ENCODE results near the gene FRMPD1.

The FRMPD1 gene

GRCh38 chr9:37719526-37719925 lies 68.8 kb downstream of the FRMPD1 start:
- H3K4me1 ChIP-seq (ENCODE audit: control insufficient read depth, insufficient read depth, low read length): no peaks in the 10 kb centered on the region
- no peak overlapping the region for H3K27ac ChIP-seq (ENCODE audit: extremely low read depth, low read depth, low read length)
- no peaks in the 10 kb centered on the region for H3K36me3 ChIP-seq (ENCODE audit: control insufficient read depth in 2 of 2, insufficient read depth in 1 of 2, low read length in 2 of 2)
- H3K9me3 ChIP-seq (ENCODE audit: control insufficient read depth, insufficient read depth, low read depth, low read length): no peaks in the 10 kb centered on the region
- TF ChIP-seq ZNF777 (tag by site-specific recombination; IDR thresholded peaks at IDR 0.05; ENCODE audit: borderline replicate concordance): no peak
- TF ChIP-seq OSR2 (tag by site-specific recombination; IDR thresholded peaks at IDR 0.05): no peak
- no peak for TF ChIP-seq ZNF133 (tag by site-specific recombination; IDR thresholded peaks at IDR 0.05)
- no peak for TF ChIP-seq AEBP2 (tag by site-specific recombination; IDR thresholded peaks at IDR 0.05; ENCODE audit: borderline replicate concordance)
- TF ChIP-seq ZNF558 (tag by site-specific recombination; IDR thresholded peaks at IDR 0.05): no peak
- TF ChIP-seq ZNF670 (tag by site-specific recombination; IDR thresholded peaks at IDR 0.05; ENCODE audit: low read depth): no peak
- TF ChIP-seq ZNF664 (tag by site-specific recombination; IDR thresholded peaks at IDR 0.05): no peak
- TF ChIP-seq ZNF335 (tag by site-specific recombination; conservative IDR thresholded peaks at IDR 0.05): no peak
- no peak for TF ChIP-seq ZNF18 (tag by site-specific recombination; IDR thresholded peaks at IDR 0.05)
- TF ChIP-seq ZEB2 (tag by site-specific recombination; IDR thresholded peaks at IDR 0.05): no peak
- TF ChIP-seq ZNF560 (tag by site-specific recombination; IDR thresholded peaks at IDR 0.05; ENCODE audit: borderline replicate concordance): no peak
- no peak overlapping the region for H3K4me3 ChIP-seq (ENCODE audit: low read depth, low read length)
- ChIA-PET CTCF (no interaction called here), POLR2A (no interaction called here)

GRCh38 chr9:37727013-37727412 lies 76.3 kb downstream of the FRMPD1 start:
- Histone ChIP-seq H3K36me3 (ENCODE audit: control insufficient read depth in 2 of 2, insufficient read depth in 1 of 2, low read length in 2 of 2) (no peaks in the 10 kb centered on the region), H3K27ac (ENCODE audit: extremely low read depth, low read depth, low read length) (no peak overlapping the region), H3K4me1 (ENCODE audit: control insufficient read depth, insufficient read depth, low read length) (no peaks in the 10 kb centered on the region), H3K9me3 (ENCODE audit: control insufficient read depth, insufficient read depth, low read depth, low read length) (no peaks in the 10 kb centered on the region), H3K4me3 (ENCODE audit: low read depth, low read length) (no peak overlapping the region)
- CTCF ChIA-PET: no interaction called here
- TF ChIP-seq ZNF404 (tag by site-specific recombination; IDR thresholded peaks at IDR 0.05): no peak
- POLR2A ChIA-PET: no interaction called here

- no peak overlapping the region for H3K27ac ChIP-seq (ENCODE audit: extremely low read depth, low read depth, low read length)
- H3K4me1 ChIP-seq (ENCODE audit: control insufficient read depth, insufficient read depth, low read length): no peaks in the 10 kb centered on the region
- POLR2A ChIA-PET: interaction anchor here (0.6 kb wide), 1 partner anchor 21 kb away, joined by 6 read pairs; no protein-coding TSS in a partner anchor
- H3K4me3 ChIP-seq (ENCODE audit: low read depth, low read length): no peak overlapping the region
- CTCF ChIA-PET: interaction anchor here (0.8 kb wide), 1 partner anchor 79 kb away, joined by 3 read pairs; the partner anchor contains the start of gene FRMPD1
- H3K9me3 ChIP-seq (ENCODE audit: control insufficient read depth, insufficient read depth, low read depth, low read length): no peaks in the 10 kb centered on the region
- no peak for TF ChIP-seq ZNF292 (tag by site-specific recombination; IDR thresholded peaks at IDR 0.05; ENCODE audit: borderline replicate concordance, low read depth)
- TF ChIP-seq ZNF18 (tag by site-specific recombination; IDR thresholded peaks at IDR 0.05): no peak
- TF ChIP-seq ZNF24 (tag by site-specific recombination; IDR thresholded peaks at IDR 0.05): no peak
- no peak for TF ChIP-seq ZNF600 (tag by site-specific recombination; IDR thresholded peaks at IDR 0.05)
- no peak for TF ChIP-seq ZNF555 (tag by site-specific recombination; conservative IDR thresholded peaks at IDR 0.05)
- no peaks in the 10 kb centered on the region for H3K36me3 ChIP-seq (ENCODE audit: control insufficient read depth in 2 of 2, insufficient read depth in 1 of 2, low read length in 2 of 2)
These were observed 78.7 kb downstream of the FRMPD1 start for GRCh38 chr9:37729499-37729898.

Data from HEK293 (cell line).